Neural cell (in vitro differentiated cells): ENCODE measurements around the gene CTNNA2. TPM values are rescaled to one million over a fixed set of nuclear protein-coding genes. Genes with fewer than 3 reads are reported as not detected.

Source experiments
- H2AFZ ChIP-seq: fragments of 200-600, 300-800 bp; sonication (generic), shearing (Covaris generic); 2 replicates; pipeline ENCODE4 v1.6.0; 2014; ENCODE audit warnings: low read depth, mild to moderate bottlenecking, antibody characterized with exemption, low read length, moderate library complexity
- H3F3A ChIP-seq: fragments of 200-600 bp; shearing (Covaris generic); 2 replicates; pipeline ENCODE4 v1.6.1; 2016; ENCODE audit warnings: mild to moderate bottlenecking, moderate library complexity, mixed read lengths, antibody characterized with exemption, low read length; ENCODE audit not compliant: insufficient read depth, poor library complexity, severe bottlenecking
- H3K27ac ChIP-seq: fragments of 200-600, 300-800 bp; sonication (generic), shearing (Covaris generic); 2 replicates; pipeline ENCODE4 v1.5.1; 2014; ENCODE audit warnings: mild to moderate bottlenecking, low read length, moderate library complexity
- H3K27me3 ChIP-seq: fragments of 300-800, 200-600 bp; sonication (generic), shearing (Covaris generic); 2 replicates; pipeline ENCODE4 v1.6.0; 2014; ENCODE audit warnings: mild to moderate bottlenecking, low read depth, low read length, moderate library complexity; ENCODE audit not compliant: insufficient read depth
- H3K36me3 ChIP-seq: fragments of 300-800, 200-600 bp; sonication (generic), shearing (Covaris generic); 2 replicates; pipeline ENCODE4 v1.5.1; 2014; ENCODE audit warnings: mild to moderate bottlenecking, antibody characterized with exemption, low read length, moderate library complexity; ENCODE audit not compliant: insufficient read depth
- H3K4me2 ChIP-seq: fragments of 300-800, 200-600 bp; sonication (generic), shearing (Covaris generic); 2 replicates; pipeline ENCODE4 v1.6.0; 2014; ENCODE audit warnings: mild to moderate bottlenecking, low read length
- H3K4me3 ChIP-seq: fragments of 300-800, 200-600 bp; sonication (generic), shearing (Covaris generic); 2 replicates; pipeline ENCODE4 v1.5.1; 2014; ENCODE audit warnings: mild to moderate bottlenecking, low read length, moderate library complexity
- H3K79me2 ChIP-seq: fragments of 200-600 bp; shearing (Covaris generic); replicated peaks from 2 replicates; pipeline ENCODE4 v1.6.0; 2014; ENCODE audit warnings: mild to moderate bottlenecking, low read length, moderate library complexity; ENCODE audit not compliant: insufficient read depth
- H3K9ac ChIP-seq: fragments of 300-800, 200-600 bp; sonication (generic), shearing (Covaris generic); 2 replicates; pipeline ENCODE4 v1.6.1; 2016; ENCODE audit warnings: mild to moderate bottlenecking, low read length, mixed read lengths
- H3K9me2 ChIP-seq: fragments of 200-600 bp; shearing (Covaris generic); 2 replicates; pipeline ENCODE4 v1.6.1; 2016; ENCODE audit warnings: mild to moderate bottlenecking, low read length, mixed read lengths; ENCODE audit not compliant: insufficient read depth
- H3K9me3 ChIP-seq: fragments of 200-600, 300-800 bp; sonication (generic), shearing (Covaris generic); 2 replicates; pipeline ENCODE4 v1.6.1; 2016; ENCODE audit warnings: mild to moderate bottlenecking, mixed run types, low read length, moderate library complexity, mixed read lengths
- H4K20me1 ChIP-seq: fragments of 200-600 bp; shearing (Covaris generic); 2 replicates; pipeline ENCODE4 v1.6.1; 2016; ENCODE audit warnings: mild to moderate bottlenecking, mixed run types; ENCODE audit not compliant: insufficient read depth
- CTCF ChIP-seq: fragments of 450-650 bp; IDR thresholded peaks from 2 replicates; pipeline ENCODE4 v1.5.1; 2014; ENCODE audit warnings: antibody characterized with exemption, mild to moderate bottlenecking, moderate library complexity; ENCODE audit not compliant: poor library complexity, severe bottlenecking
- EP300 ChIP-seq: fragments of 450-650 bp; conservative IDR thresholded peaks from 2 replicates; pipeline ENCODE4 v1.6.1; 2014; ENCODE audit warnings: antibody characterized with exemption, mild to moderate bottlenecking, moderate library complexity; ENCODE audit not compliant: poor library complexity, severe bottlenecking
- EZH2 ChIP-seq: fragments of 200-600, 300-800 bp; shearing (Covaris generic), sonication (generic); IDR thresholded peaks from 2 replicates; pipeline ENCODE4 v1.6.1; 2014; ENCODE audit warnings: antibody characterized with exemption, low read length, borderline replicate concordance, mild to moderate bottlenecking; ENCODE audit not compliant: insufficient read depth, poor library complexity, severe bottlenecking
- MXI1 ChIP-seq: fragments of 450-650 bp; conservative IDR thresholded peaks from 2 replicates; pipeline ENCODE4 v1.6.1; 2014; ENCODE audit warnings: antibody characterized with exemption, mild to moderate bottlenecking; ENCODE audit not compliant: poor library complexity, severe bottlenecking
- POLR2AphosphoS5 ChIP-seq: IDR thresholded peaks from 2 replicates; pipeline ENCODE4 v1.6.1; 2012
- RAD21 ChIP-seq: fragments of 450-650 bp; conservative IDR thresholded peaks from 2 replicates; pipeline ENCODE4 v1.6.1; 2014; ENCODE audit warnings: antibody characterized with exemption, mild to moderate bottlenecking, moderate library complexity
- REST ChIP-seq: IDR thresholded peaks from 2 replicates; pipeline ENCODE4 v1.6.1; 2012; ENCODE audit warnings: borderline replicate concordance
- SMC3 ChIP-seq: fragments of 450-650 bp; conservative IDR thresholded peaks from 2 replicates; pipeline ENCODE4 v1.6.1; 2014; ENCODE audit warnings: antibody characterized with exemption, mild to moderate bottlenecking, moderate library complexity; ENCODE audit not compliant: poor library complexity
- TAF1 ChIP-seq: IDR thresholded peaks from 2 replicates; pipeline ENCODE4 v1.6.1; 2012; ENCODE audit warnings: low read depth
- polyA plus RNA-seq: library from polyadenylated mRNA; depleted of rRNA; stranded (reverse); fragments of >200 nt; gene quantifications from 2 replicates; pipeline ENCODE4 v1.2.3, GENCODE V29; 2014

The CTNNA2 gene
- polyA plus RNA-seq, 1 donor from 2014 or later: 194 TPM

- Histone ChIP-seq H3K36me3 (no peaks in the 10 kb centered on the region), H3K79me2 (no peaks in the 10 kb centered on the region), H3K9ac (no peak overlapping the region), H3F3A (no peaks in the 10 kb centered on the region), H3K4me2 (no peak overlapping the region), H3K9me2 (no peaks in the 10 kb centered on the region), H3K9me3 (no peaks in the 10 kb centered on the region), H2AFZ (no peak overlapping the region), H3K27ac (no peak overlapping the region), H3K4me3 (no peak overlapping the region), H3K27me3 (no peaks in the 10 kb centered on the region), H4K20me1 (no peaks in the 10 kb centered on the region)
- TF ChIP-seq EZH2 (no peak), RAD21 (no peak), TAF1 (no peak), POLR2AphosphoS5 (no peak), MXI1 (no peak), REST (no peak), CTCF (no peak), EP300 (no peak), SMC3 (no peak)
Measured at GRCh38 chr2:79820281-79820680, 307.4 kb downstream of the CTNNA2 start.

GRCh38 chr2:79822136-79822535 lies 309.3 kb downstream of the CTNNA2 start:
- no peak for TF ChIP-seq EZH2
- TF ChIP-seq MXI1: no peak
- TF ChIP-seq RAD21: no peak
- TF ChIP-seq CTCF: no peak
- no peak for TF ChIP-seq EP300
- TF ChIP-seq SMC3: no peak
- no peak for TF ChIP-seq TAF1
- no peak for TF ChIP-seq REST
- no peak for TF ChIP-seq POLR2AphosphoS5
- no peaks in the 10 kb centered on the region for H3F3A ChIP-seq
- no peaks in the 10 kb centered on the region for H3K36me3 ChIP-seq

More at GRCh38 chr2:79822136-79822535, 309.3 kb downstream of the CTNNA2 start:
- Histone ChIP-seq H4K20me1 (no peaks in the 10 kb centered on the region), H3K9me2 (no peaks in the 10 kb centered on the region), H3K27me3 (no peaks in the 10 kb centered on the region), H3K9me3 (no peaks in the 10 kb centered on the region), H3K9ac (no peak overlapping the region), H3K27ac (no peak overlapping the region), H3K4me2 (no peak overlapping the region), H2AFZ (no peak overlapping the region), H3K79me2 (no peaks in the 10 kb centered on the region), H3K4me3 (no peak overlapping the region)
